ENCODE results near the gene PLD3.

The PLD3 gene

DNA sequence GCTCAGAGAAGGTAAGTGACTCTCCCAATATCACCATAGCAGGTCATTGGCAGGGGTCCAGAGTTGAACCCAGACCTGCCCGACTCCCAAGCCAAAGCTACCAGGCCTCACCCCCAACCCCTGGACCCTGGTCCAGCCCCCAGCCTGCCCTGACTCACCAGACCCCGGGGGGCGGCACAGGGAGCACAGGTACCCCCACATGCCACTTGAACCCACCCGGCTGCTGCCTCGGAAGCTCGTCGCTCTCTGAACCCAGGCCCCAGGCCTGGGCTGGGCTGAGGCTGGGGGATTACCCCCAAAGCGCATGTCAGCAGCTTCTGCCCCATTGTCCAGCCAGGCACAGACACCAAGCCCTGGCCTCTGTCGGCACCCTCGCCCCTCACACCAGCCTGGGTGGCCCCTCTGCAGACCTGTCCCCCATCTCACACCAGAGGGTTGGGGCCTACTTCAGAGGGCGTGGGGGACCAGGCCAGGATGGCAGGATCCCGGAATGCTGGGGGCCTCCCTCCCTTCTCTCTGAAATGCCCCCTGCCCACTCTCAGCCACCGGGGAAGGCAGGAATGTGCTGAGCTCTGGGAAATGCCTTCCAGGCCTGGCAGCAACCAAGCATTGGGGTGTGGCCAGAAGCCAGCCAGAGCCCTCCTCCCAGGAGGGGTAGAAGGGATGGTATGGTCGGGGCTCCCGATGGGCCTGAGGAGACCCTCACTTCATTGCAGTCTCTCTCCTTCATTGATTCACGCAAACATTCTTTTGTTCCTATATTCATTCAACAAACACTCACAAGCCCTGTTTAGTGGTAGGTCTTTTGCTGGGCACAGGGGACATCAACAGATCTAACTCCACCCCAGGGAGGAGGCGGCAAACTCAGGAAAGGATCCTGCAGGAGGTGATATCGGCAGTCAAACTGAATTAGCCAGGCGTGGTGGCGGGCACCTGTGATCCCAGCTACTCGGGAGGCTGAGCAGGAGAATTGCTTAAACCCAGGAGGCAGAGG, 66.3 kb downstream of the PLD3 start:
- no peak for DNase-seq (ENCODE audit: low spot score)

DNA sequence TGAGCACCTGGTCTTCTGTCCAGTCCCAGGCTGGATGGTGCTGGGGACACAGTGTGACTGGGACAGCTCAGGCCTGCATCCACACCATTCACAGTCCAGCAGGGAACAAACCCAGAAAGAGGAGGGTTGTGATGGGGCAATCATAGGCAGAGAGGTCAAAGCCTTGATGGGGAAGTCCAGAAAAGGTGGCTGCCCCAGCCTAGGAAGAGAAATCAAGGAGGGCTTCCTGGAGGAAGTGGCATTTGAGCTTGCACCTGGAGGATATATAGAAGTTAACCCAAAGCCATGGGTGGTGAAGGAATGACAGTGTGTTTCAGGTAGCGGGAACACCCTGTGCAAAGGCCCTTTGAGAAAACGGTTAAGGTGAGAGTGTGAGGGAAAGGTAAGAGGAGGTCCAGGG, 67.3 kb downstream of the PLD3 start:
- no peak for DNase-seq (ENCODE audit: low spot score)

DNA sequence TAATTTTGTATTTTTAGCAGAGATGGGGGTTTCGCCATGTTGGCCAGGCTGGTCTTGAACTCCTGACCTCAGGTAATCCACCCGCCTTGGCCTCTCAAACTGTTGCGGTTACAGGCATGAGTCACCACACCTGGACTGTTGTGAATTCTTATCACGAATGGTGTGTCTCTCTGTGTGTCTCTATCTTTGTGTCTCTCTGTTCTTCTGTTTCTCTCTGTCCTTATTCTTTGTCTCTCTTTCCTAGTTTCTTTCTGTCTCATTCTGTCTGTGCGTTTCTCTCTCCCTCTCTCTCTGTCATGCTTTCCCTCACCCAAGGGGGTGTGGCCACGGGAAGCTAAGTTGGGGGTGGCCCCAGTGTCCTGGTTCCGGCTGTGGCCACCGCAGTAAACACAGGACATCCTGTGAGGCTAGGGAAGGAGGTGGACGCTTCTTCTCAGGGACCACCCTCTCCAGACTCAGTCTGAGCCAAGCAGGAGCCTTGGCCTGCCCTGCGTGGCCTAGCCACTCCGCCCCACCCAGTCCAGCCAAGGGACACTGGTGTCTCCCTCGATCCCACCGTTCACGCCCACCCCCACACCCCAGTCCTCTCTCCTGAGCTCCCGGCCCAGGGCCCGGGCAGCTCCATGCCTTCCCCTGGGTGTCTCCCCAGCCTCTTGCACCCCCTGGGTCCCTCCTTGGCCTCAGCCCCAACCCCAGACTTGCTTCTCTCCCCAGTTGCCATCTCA, 68.6 kb downstream of the PLD3 start:
- DNase-seq (ENCODE audit: low spot score), result peak; percentile 71

DNA sequence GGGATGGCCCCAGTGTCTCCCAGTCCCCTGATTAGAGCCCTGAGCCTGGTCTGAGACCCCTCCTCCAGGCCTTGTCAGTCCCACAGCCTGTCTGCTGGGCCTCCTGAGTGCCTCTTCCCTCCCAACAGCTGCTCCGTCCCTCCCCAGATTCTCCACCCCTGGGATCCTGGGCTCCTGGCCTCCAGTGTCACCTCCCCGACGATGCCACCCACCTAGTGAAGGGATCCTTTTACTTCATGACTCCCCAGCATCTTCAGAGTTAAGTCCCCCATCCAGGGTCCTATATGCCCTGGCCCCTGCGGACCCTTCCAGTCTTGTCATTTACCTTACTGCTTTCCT, 69.1 kb downstream of the PLD3 start:
- DNase-seq (ENCODE audit: low spot score), result no peak

DNA sequence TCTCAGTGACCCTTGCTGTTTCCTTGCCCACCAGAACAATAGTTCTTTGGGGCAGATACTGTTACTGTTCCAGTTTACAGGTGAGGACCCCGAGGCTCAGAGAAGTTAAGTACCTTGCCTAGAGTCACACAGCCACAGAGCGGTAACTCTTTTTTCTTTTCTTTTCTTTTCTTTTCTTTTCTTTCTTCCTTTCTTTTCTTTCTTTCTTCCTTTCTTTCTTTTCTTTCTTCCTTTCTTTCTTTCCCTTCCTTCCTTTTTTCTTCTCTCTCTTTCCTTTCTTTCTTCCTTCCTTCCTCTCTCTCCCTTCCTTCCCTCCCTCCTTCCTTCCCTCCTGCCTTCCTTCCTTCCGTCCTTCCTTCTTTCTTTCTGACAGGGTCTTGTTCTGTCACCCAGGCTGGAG, 69.5 kb downstream of the PLD3 start:
- DNase-seq (ENCODE audit: low spot score), result no peak

DNA sequence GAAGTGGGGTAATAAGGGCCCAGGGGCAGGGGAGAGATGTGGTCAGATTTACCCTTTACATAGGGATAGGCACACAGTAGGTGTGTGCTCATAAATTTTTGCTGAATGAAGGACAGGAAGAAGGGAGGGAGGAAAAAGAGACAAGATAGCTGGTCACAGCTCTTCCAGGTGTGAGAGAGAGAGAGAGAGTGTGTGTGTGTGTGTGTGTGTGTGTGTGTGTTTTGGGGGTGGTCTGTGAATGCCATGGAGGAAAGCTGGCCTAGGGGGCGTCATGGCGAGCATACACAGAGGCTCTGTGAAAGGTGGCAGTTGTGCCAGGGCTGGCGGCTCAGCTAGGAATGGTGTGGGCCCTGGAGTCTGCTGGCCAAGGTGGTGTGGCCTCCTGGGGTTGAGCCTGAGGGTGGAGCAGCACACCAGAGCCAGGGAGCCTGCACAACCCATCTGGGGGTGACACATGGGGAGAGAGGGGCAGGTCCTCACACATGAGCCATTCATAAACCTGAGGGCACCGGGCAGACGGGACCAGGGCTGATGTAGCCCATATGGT, 70.6 kb downstream of the PLD3 start:
- DNase-seq (ENCODE audit: low spot score), result no peak

DNA sequence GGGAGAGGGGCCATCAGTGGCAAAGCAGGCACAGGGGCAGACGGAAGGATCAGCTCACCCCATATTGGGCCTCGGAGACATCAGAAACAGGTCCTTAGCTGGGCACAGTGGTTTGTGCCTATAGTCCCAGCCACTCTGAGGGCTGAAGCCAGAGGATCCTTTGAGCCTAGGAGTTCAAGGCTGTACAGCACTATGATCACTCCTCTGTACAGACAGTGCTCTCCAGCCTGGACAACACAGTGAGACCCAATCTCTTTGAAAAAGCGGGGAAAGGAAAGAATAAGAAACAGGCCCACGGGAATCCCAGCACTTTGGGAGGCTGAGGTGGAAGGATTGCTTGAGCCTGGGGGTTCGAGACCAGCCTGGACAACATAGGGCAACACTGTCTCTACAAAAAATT, 71.3 kb downstream of the PLD3 start:
- no peak for DNase-seq (ENCODE audit: low spot score)

DNA sequence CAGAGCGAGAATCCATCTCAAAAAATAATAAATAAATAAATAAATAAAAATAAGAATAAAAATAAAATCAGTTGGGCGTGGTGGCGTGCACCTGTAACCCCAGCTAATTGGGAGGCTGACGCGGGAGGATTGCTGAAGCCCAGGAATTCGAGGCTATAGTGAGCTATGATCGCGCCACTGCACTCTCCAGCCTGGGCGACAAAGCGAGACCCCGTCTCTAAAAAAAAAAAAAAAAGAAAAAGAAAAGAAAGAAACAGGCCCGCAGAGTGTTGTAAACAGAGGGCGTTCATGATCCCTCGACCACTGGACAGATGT, 71.9 kb downstream of the PLD3 start:
- DNase-seq (ENCODE audit: low spot score), result no peak

DNA sequence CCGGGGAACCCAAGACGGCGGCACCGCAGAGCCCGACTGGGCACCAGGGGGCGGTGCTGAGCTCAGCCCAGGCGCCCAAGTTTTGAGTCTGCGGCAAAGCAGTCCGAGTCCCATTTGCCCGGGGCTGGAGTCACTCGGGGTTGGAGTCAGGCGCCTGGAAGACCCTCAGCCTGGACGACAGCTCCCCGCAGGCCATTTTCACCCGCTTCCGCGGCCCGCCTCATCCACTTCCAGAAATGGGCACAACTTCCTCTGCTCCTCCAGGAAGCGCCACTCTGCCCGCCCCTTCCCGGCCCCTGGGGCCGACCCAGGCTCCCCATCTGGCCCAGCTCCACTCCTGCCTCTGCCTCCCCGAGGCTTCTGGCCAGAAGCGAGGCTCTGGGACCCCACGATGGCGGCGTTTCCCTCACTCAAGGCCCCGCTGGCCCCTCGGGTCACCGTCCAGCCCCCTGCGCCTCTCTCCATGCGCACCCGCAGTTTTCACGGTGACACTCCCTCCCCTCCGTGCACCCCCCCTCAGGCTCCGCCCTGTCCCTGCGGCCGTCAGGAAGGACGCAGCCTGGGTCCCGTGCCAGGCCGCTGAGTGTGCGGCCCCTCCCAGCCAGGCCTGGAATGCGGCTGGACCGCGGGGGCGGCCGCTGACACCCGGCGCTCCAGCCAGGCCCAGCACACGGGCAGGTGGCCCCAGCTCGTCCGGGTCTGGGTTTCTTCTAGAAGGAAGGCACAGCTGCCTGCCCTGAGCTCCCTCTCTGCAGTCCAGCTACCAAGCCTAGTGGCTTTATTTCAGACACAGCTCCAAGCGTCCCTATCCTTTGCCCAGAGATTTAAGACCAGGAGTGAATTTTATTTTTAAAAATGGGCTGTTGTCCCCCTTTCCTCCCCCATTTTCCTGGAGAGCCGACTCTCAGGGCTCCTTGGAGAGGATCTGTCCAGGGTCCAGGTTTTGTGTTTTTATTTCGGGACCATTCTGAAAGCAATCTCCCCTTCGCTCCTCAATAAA, 72.6 kb downstream of the PLD3 start:
- peak; percentile 87 for DNase-seq (ENCODE audit: low spot score)

DNA sequence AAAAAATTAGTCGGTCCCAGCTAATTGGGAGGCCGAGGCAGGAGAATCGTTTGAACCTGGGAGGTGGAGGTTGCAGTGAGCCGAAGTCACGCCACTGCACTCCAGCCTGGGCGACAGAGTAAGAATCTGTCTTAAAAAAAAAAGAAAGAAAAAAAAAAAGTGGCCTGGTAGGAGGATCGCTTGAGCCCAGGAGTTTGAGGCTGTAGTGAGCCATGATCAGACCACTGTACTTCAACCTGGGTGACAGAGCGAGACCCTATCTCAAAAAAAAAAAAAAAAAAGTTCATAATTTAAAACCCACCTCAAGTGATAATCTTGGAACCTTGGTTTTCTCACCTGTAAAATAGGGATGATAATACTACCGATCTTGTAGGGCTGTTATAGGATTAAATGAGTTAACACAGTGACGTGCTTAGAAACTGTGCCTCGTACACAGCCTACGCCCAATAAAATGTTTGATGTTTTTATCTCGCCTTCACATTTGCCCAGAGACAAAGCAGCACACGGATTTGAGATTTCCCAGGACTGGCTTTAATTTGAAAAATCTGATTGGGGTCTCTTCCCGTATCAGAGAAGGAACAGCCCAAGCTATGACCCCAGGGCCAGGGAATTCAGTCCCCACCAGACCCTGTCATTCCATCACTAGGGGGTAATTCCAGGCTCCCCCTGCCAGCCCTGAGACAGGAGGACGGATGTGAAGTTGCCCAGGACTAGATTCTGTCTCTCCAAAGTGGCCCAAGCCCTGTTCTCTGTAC, 73.7 kb downstream of the PLD3 start:
- DNase-seq (ENCODE audit: low spot score), result no peak

DNA sequence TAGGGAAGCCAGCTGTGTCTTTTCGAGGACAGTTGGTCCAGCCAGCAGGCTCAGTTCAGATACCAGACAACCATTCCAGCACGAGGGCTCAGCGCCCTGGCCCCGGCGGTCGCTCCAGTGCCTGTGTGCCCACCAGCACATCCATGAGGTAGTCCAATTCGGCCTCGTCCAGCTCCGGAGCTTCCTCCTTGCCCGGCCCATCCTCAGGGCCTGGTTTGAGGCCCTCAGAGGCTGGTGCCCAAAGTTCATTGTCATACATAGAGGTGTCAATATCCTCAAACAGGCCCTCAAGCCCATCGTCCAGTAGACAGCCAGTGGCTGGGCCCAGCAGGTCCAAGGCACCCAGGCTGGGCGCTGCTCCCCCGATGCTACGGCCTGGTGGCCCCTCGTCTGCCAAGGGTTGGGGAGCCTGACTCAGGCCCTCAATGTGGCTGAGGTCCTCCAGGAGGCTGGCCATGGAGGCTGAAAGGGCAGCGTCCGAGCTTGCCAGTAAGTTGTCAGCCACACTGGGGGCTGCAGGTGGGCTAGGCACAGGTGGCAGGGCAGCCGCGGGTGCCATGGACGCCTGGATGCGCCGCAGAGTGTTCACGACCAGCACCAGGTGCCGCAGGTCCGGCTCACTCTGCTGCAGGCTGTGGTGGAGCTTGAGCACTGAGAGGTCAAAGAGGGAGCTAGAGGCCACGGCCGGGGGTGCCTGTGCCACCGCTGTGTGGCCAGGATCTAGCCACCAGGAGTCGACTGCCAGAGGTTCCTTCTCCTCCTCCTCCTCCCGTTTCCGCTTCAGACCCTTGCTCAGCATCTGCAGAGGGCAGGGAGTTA, 74.5 kb downstream of the PLD3 start:
- DNase-seq (ENCODE audit: low spot score), result no peak

DNA sequence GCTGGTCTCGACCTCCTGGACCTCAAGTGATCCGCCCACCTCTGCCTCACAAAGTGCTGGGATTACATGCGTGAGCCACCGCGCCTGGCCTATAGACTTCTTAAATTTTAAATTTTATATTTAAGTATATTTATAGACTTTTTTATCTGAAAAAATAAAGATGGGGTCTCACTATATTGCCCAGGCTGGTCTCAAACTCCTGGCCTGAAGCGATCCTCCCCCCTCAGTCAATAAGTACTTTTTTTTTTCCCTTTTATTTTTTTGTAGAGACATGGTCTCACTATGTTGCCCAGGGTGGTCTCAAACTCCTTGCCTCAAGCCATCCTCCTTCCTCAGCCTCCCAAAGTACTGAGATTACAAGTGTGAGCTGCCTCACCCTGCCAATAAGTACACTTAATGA, 75.4 kb downstream of the PLD3 start:
- DNase-seq (ENCODE audit: low spot score), result no peak

DNA sequence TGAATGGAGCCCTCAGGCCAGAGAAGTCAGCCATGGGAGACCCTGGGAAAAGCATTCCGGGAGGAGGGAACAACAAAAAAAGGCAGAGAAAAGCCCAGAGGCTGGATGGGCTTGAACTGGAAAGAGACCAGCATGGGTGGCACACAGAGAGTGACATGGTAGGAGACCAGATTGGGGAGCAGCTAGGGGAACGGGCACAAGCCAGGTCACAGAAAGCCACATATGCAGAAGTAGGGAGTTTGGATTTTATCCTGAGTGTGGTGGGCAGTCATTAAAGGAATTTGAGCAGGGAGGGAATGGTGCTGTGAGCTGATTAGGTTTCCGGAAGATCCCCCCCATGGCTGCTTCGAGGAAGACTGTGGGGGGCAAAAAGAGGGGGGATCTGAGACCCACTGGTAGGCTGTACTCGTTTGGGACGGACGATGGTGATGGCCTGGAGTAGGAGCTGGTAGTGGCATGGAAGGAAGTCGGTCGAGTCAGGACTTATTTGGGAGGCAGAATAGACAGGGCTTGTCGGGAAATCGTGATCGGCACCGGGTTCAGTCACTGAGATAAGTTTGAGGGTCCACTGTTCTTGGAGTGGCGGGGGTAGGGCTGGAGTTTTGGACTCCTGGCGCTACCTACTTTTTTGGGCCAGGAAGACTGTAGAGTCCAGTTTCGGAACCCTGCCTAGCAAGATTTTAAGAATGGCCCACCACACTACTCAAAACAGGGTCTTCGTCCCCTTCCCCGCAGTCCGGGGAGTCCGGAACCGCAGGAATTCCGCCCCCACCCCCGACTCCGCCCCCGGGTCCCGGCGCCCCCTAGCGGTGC, 76.3 kb downstream of the PLD3 start:
- no peak for DNase-seq (ENCODE audit: low spot score)

DNA sequence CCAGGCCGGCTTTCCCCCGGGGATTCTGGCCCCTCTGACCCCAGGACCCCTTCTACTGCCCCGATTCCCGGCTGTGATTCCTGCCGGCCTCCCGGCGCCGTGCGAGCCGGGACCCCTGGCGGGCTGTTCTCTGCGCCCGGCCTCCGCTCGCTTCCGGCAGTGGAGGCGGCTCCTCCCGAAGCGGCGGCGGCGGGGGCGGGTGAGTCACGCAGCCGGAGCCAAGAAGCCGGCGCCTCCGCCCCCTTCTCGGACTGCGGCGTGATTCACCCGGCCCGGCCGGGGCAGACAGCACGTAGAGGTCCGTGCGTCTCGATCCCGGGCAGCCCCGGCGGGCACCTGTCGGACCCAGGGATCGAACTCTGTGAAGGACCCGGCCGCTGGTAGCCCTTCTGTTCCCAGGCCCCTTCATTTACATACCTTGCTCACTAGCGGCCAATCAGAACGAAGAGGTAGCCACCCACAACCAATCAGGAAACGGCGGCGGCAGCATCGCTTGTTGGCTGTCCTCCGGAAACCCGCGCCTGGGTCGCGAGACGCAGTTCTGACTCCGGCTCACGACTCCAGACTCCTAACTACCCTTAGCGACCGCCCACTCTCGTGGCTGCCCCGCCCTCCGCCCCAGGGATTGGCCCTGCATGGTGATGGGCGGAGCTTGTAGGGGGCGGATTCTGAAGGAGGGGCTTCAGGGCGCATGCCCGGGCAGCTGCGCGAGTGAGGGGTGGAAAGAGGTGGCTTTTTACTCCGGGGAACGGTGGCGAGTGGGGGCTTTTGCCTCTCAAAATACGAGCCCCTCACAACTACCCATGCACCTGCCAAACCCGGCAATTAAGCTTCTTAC, 77.2 kb downstream of the PLD3 start, which contains the start of gene SERTAD1:
Gene SERTAD1 (minus strand): TSS at position 543 of the 838 bp plus-strand sequence. CDS start 2,446 bp downstream, outside the sequence.
- peak; percentile 95 for DNase-seq (ENCODE audit: low spot score)
